NT2/D1 (cell line): ENCODE measurements around the gene CACNA1A.

Experiments used
- SUZ12 ChIP-seq: IDR thresholded peaks from 2 replicates; pipeline ENCODE4 v1.6.1; 2011; ENCODE audit not compliant: insufficient read length, insufficient read depth; ENCODE audit errors: extremely low read depth
- ZNF274 ChIP-seq: IDR thresholded peaks from 2 replicates; pipeline ENCODE4 v1.6.1; 2011; ENCODE audit warnings: mild to moderate bottlenecking, low read depth, low read length

DNA sequence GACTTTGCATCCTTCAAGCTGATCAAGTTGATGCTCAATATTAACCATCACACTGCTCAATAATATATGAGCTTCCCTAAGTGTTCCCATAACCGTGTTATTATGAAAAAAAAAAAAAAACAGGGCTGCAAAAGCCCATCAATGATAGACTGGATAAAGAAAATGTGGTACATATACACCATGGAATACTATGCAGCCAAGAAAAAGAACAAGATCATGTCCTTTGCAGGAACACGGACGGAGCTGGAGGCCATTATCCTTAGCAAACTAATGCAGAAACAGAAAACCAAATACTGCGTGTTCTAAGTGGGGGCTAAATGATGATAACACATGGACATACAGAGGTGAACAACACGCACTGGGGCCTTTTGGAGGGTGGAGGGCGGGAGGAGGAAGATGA lies 58.3 kb downstream of the CACNA1A start:
- TF ChIP-seq ZNF274, result no peak
- TF ChIP-seq SUZ12, result no peak
